OCI-LY7 (cell line): ENCODE data around the gene MEGF6. TPM values are rescaled to one million over a fixed set of nuclear protein-coding genes. Genes with fewer than 3 reads are reported as not detected.

Source experiments
- BruUV-seq: library from RNA; stranded (reverse); fragments of 400-500 nt; replicated peaks from 2 replicates; lab custom pipeline; 2021; lab: Mats Ljungman, UMichigan
- CTCF ChIA-PET: fragments of 300-600 bp; sonication (Branson Sonifier 250); formaldehyde crosslinking; loops from one replicate; lab custom pipeline; 2022; ENCODE audit warnings: antibody characterized with exemption; ENCODE audit not compliant: unreplicated experiment; lab: Charles Lee
- POLR2A ChIA-PET: fragments of 300-600 bp; sonication (Branson Sonifier 250); formaldehyde crosslinking; loops from one replicate; lab custom pipeline; 2022; ENCODE audit warnings: antibody characterized with exemption; lab: Charles Lee
- DNase-seq: peaks from one replicate; pipeline ENCODE4 v3.0.0-alpha.2; 2015; ENCODE audit warnings: low spot score
- H2AFZ ChIP-seq: fragments of 200-600 bp; sonication (generic), shearing (Covaris generic); 2 replicates; pipeline ENCODE4 v1.6.1; 2014; ENCODE audit warnings: mild to moderate bottlenecking, antibody characterized with exemption, low read length, moderate library complexity
- H3K27ac ChIP-seq: fragments of 200-600 bp; sonication (generic); 2 replicates; pipeline ENCODE4 v1.5.1; 2014; ENCODE audit warnings: mixed run types, low read depth, mild to moderate bottlenecking, moderate library complexity, low read length, inconsistent platforms; ENCODE audit not compliant: poor library complexity, severe bottlenecking
- H3K36me3 ChIP-seq: fragments of 200-600 bp; sonication (generic); 2 replicates; pipeline ENCODE4 v1.6.1; 2014; ENCODE audit warnings: mild to moderate bottlenecking, antibody characterized with exemption, low read length, moderate library complexity, mixed read lengths; ENCODE audit not compliant: insufficient read depth
- H3K4me1 ChIP-seq: fragments of 200-600 bp; sonication (generic); 2 replicates; pipeline ENCODE4 v1.5.1; 2014; ENCODE audit warnings: mild to moderate bottlenecking, low read length; ENCODE audit not compliant: insufficient read depth, poor library complexity, severe bottlenecking
- H3K4me2 ChIP-seq: fragments of 200-600 bp; sonication (generic); 2 replicates; pipeline ENCODE4 v1.6.1; 2014; ENCODE audit warnings: mild to moderate bottlenecking, low read length
- H3K4me3 ChIP-seq: fragments of 200-600 bp; sonication (generic); 2 replicates; pipeline ENCODE4 v1.5.1; 2014; ENCODE audit warnings: mild to moderate bottlenecking, low read depth, low read length; ENCODE audit not compliant: poor library complexity, severe bottlenecking
- H3K79me2 ChIP-seq: fragments of 200-600 bp; sonication (generic); 2 replicates; pipeline ENCODE4 v1.6.1; 2016; ENCODE audit warnings: low read depth, mild to moderate bottlenecking, low read length, moderate library complexity, mixed read lengths; ENCODE audit not compliant: insufficient read depth
- H3K9me2 ChIP-seq: fragments of 200-600 bp; sonication (generic); 2 replicates; pipeline ENCODE4 v1.6.1; 2016; ENCODE audit warnings: mild to moderate bottlenecking, low read length, mixed read lengths; ENCODE audit not compliant: insufficient read depth
- H3K9me3 ChIP-seq: fragments of 200-600 bp; sonication (generic); 2 replicates; pipeline ENCODE4 v1.6.1; 2014; ENCODE audit warnings: mild to moderate bottlenecking, mixed run types, low read length, mixed read lengths
- H4K20me1 ChIP-seq: fragments of 200-600 bp; sonication (generic); 2 replicates; pipeline ENCODE4 v1.6.1; 2014; ENCODE audit warnings: mild to moderate bottlenecking, antibody characterized with exemption, low read length, moderate library complexity, mixed read lengths; ENCODE audit not compliant: insufficient read depth
- CTCF ChIP-seq: fragments of 200-600 bp; sonication (generic); conservative IDR thresholded peaks from 2 replicates; pipeline ENCODE4 v1.5.1; 2014; ENCODE audit warnings: mild to moderate bottlenecking, antibody characterized with exemption, low read length, moderate library complexity, mixed read lengths
- EZH2phosphoT487 ChIP-seq: fragments of 200-600 bp; sonication (generic); IDR thresholded peaks from 2 replicates; pipeline ENCODE4 v1.6.1; 2018; ENCODE audit warnings: low read depth, borderline replicate concordance, mild to moderate bottlenecking, mixed run types, antibody characterized with exemption, low read length, moderate library complexity, mixed read lengths
- intact Hi-C: fragments of 100-400 bp; cut with micrococcal nuclease; formaldehyde crosslinking; loops from one replicate; pipeline ENCODE4 v1.10.0; 2022; ENCODE audit not compliant: unreplicated experiment
- total RNA-seq, 2 experiments: library from RNA; depleted of rRNA in 1 of 2; stranded (reverse); fragments of >200 nt in 1 of 2; shearing (Covaris generic) in 1 of 2; gene quantifications; 2 replicates each; pipeline ENCODE4 v1.2.3, GENCODE V29; 2014 to 2022

The MEGF6 gene
- total RNA-seq, 2 experiments from 2014 or later, result 0.15 to 0.32 TPM

GRCh38 chr1:3561702-3562101 lies 49.6 kb downstream of the MEGF6 start:
- intact Hi-C loops, result loop anchor here (10.0 kb wide), 1 partner anchor 67 kb away; no protein-coding TSS in a partner anchor

GRCh38 chr1:3560981-3561380 lies 50.3 kb downstream of the MEGF6 start:
- no peak overlapping the region for H3K4me3 ChIP-seq
- no peaks in the 10 kb centered on the region for H3K9me3 ChIP-seq
- no peak for DNase-seq
- intact Hi-C loops, result loop anchor here (10.0 kb wide), 1 partner anchor 66 kb away; no protein-coding TSS in a partner anchor
- H4K20me1 ChIP-seq, result no peaks in the 10 kb centered on the region
- H3K27ac ChIP-seq, result no peak overlapping the region
- no peak overlapping the region for H3K4me2 ChIP-seq
- H2AFZ ChIP-seq, result no peak overlapping the region
- ChIA-PET CTCF (no interaction called here), POLR2A (no interaction called here)
- H3K36me3 ChIP-seq, result no peaks in the 10 kb centered on the region
- no peaks in the 10 kb centered on the region for H3K9me2 ChIP-seq
- no peaks in the 10 kb centered on the region for H3K4me1 ChIP-seq
- no TSS peak for BruUV-seq
- no peaks in the 10 kb centered on the region for H3K79me2 ChIP-seq
- TF ChIP-seq EZH2phosphoT487, result no peak
- TF ChIP-seq CTCF, result no peak

More at GRCh38 chr1:3561702-3562101, 49.6 kb downstream of the MEGF6 start:
- ChIA-PET POLR2A (no interaction called here), CTCF (no interaction called here)
- Histone ChIP-seq H3K4me2 (no peak overlapping the region), H3K4me3 (no peak overlapping the region), H3K9me2 (no peaks in the 10 kb centered on the region), H3K36me3 (no peaks in the 10 kb centered on the region), H3K4me1 (no peaks in the 10 kb centered on the region), H3K9me3 (no peaks in the 10 kb centered on the region), H4K20me1 (no peaks in the 10 kb centered on the region), H3K79me2 (no peaks in the 10 kb centered on the region), H2AFZ (no peak overlapping the region), H3K27ac (no peak overlapping the region)
- DNase-seq, result no peak
- TF ChIP-seq CTCF (no peak), EZH2phosphoT487 (no peak)
- BruUV-seq, result no TSS peak

GRCh38 chr1:3560251-3560871 lies 50.9 kb downstream of the MEGF6 start:
- H3K4me2 ChIP-seq, result no peak overlapping the region
- no peak overlapping the region for H3K4me3 ChIP-seq
- no peak overlapping the region for H2AFZ ChIP-seq
- H3K27ac ChIP-seq, result no peak overlapping the region
- H3K9me2 ChIP-seq, result no peaks in the 10 kb centered on the region
- BruUV-seq, result no TSS peak
- no peaks in the 10 kb centered on the region for H4K20me1 ChIP-seq
- CTCF ChIA-PET, result no interaction called here
- DNase-seq, result no peak
- H3K36me3 ChIP-seq, result no peaks in the 10 kb centered on the region
- H3K4me1 ChIP-seq, result no peaks in the 10 kb centered on the region
- intact Hi-C loops, result loop anchor here (10.0 kb wide), 1 partner anchor 66 kb away; no protein-coding TSS in a partner anchor
- no peak for TF ChIP-seq CTCF
- no peak for TF ChIP-seq EZH2phosphoT487
- no peaks in the 10 kb centered on the region for H3K79me2 ChIP-seq
- no peaks in the 10 kb centered on the region for H3K9me3 ChIP-seq
- POLR2A ChIA-PET, result no interaction called here
